NB4 (cell line): ENCODE measurements around the gene NOC2L.

Source experiments
- DNase-seq: peaks from one replicate; pipeline ENCODE4 v3.0.0; 2010; ENCODE audit warnings: low read depth
- H3K4me3 ChIP-seq: one replicate; pipeline ENCODE4 v1.5.1; 2011; ENCODE audit warnings: mild to moderate bottlenecking, low read depth, low read length, moderate library complexity
- CTCF ChIP-seq: IDR thresholded peaks from one replicate; pipeline ENCODE4 v1.5.1; 2012; ENCODE audit warnings: low read depth, low read length
- MAX ChIP-seq: IDR thresholded peaks from 2 replicates; pipeline ENCODE4 v1.6.1; 2011; ENCODE audit warnings: low read depth, low read length
- MYC ChIP-seq: IDR thresholded peaks from 2 replicates; pipeline ENCODE4 v1.6.1; 2011; ENCODE audit warnings: low read depth, low read length
- POLR2A ChIP-seq: IDR thresholded peaks from 2 replicates; pipeline ENCODE4 v1.6.1; 2011; ENCODE audit warnings: mild to moderate bottlenecking; ENCODE audit not compliant: insufficient read length; ENCODE audit errors: extremely low read depth

Gene NOC2L

GRCh38 chr1:953524-954320, 5.3 kb downstream of the NOC2L start:
- no peak overlapping the region for H3K4me3 ChIP-seq
- no peak for DNase-seq
- TF ChIP-seq POLR2A (no peak), MYC (no peak), MAX (no peak), CTCF (no peak)

GRCh38 chr1:952603-953002, 6.5 kb downstream of the NOC2L start:
- H3K4me3 ChIP-seq, result no peak overlapping the region
- no peak for TF ChIP-seq MAX
- TF ChIP-seq POLR2A, result no peak
- TF ChIP-seq CTCF, result no peak
- TF ChIP-seq MYC, result no peak
- DNase-seq, result no peak

- no peak for DNase-seq
- H3K4me3 ChIP-seq, result no peak overlapping the region
- TF ChIP-seq POLR2A (no peak), CTCF (no peak), MAX (no peak), MYC (no peak)
These were observed 6.9 kb downstream of the NOC2L start for GRCh38 chr1:952201-952600.

- DNase-seq, result no peak
- no peak for TF ChIP-seq MAX
- TF ChIP-seq MYC, result no peak
- peak; percentile 3 for TF ChIP-seq CTCF
- H3K4me3 ChIP-seq, result no peak overlapping the region
These were observed 7.7 kb downstream of the NOC2L start for GRCh38 chr1:951364-951763.

- TF ChIP-seq MYC, result no peak
- no peak for TF ChIP-seq POLR2A
- TF ChIP-seq MAX, result no peak
- TF ChIP-seq CTCF, result no peak
- H3K4me3 ChIP-seq, result no peak overlapping the region
- no peak for DNase-seq
These were observed 8.2 kb downstream of the NOC2L start for GRCh38 chr1:950881-951280.

GRCh38 chr1:950268-950667, 8.8 kb downstream of the NOC2L start:
- TF ChIP-seq MYC, result no peak
- no peak for TF ChIP-seq POLR2A
- TF ChIP-seq CTCF, result no peak
- TF ChIP-seq MAX, result no peak
- no peak for DNase-seq
- no peak overlapping the region for H3K4me3 ChIP-seq
